HG03565 (cell line): ENCODE results near the gene ATP9B.
"Not testable (repeated sequence)": the region's sequence is repeated elsewhere in the genome, so short reads cannot be mapped to it uniquely, and the experiment has no call there.

ENCODE experiments used
- ATAC-seq: cut with Tn5 transposase; IDR thresholded peaks from one replicate; pipeline ENCODE4 v1.9.1; 2021; ENCODE audit warnings: mild to moderate bottlenecking, moderate library complexity; ENCODE audit not compliant: unreplicated experiment

The ATP9B gene

GRCh38 chr18:79275461-79275860 lies 206.3 kb downstream of the ATP9B start:
- ATAC-seq = peak; percentile 12

- peak; percentile 87 for ATAC-seq
Measured at GRCh38 chr18:79275992-79276391, 206.8 kb downstream of the ATP9B start.

- no peak for ATAC-seq
Measured at GRCh38 chr18:79278896-79279295, 209.7 kb downstream of the ATP9B start.

GRCh38 chr18:79283131-79283810 lies 214.1 kb downstream of the ATP9B start:
- ATAC-seq = no peak

- no peak for ATAC-seq
Measured at GRCh38 chr18:79283929-79284328, 214.7 kb downstream of the ATP9B start.

GRCh38 chr18:79285191-79285590 lies 216.0 kb downstream of the ATP9B start:
- ATAC-seq = not testable (repeated sequence)

GRCh38 chr18:79290409-79290808 lies 221.2 kb downstream of the ATP9B start:
- not testable (repeated sequence) for ATAC-seq

GRCh38 chr18:79290876-79291275 lies 221.7 kb downstream of the ATP9B start:
- no peak for ATAC-seq

GRCh38 chr18:79294235-79294634 lies 225.0 kb downstream of the ATP9B start:
- no peak for ATAC-seq

GRCh38 chr18:79299272-79299671 lies 230.1 kb downstream of the ATP9B start:
- no peak for ATAC-seq

GRCh38 chr18:79299711-79300110 lies 230.5 kb downstream of the ATP9B start:
- no peak for ATAC-seq

GRCh38 chr18:79300413-79300812 lies 231.2 kb downstream of the ATP9B start:
- no peak for ATAC-seq

GRCh38 chr18:79302120-79302519 lies 232.9 kb downstream of the ATP9B start:
- no peak for ATAC-seq

- ATAC-seq = no peak
Measured at GRCh38 chr18:79305911-79306310, 236.7 kb downstream of the ATP9B start.

GRCh38 chr18:79309614-79310358 lies 240.6 kb downstream of the ATP9B start:
- ATAC-seq = no peak

GRCh38 chr18:79314838-79315388 lies 245.7 kb downstream of the ATP9B start:
- no peak for ATAC-seq

GRCh38 chr18:79315596-79315995 lies 246.4 kb downstream of the ATP9B start:
- no peak for ATAC-seq

- ATAC-seq = no peak
Measured at GRCh38 chr18:79317703-79318102, 248.5 kb downstream of the ATP9B start.

GRCh38 chr18:79318142-79318673 lies 249.0 kb downstream of the ATP9B start:
- no peak for ATAC-seq

GRCh38 chr18:79320216-79320850 lies 251.1 kb downstream of the ATP9B start:
- no peak for ATAC-seq

GRCh38 chr18:79321625-79322405 lies 252.6 kb downstream of the ATP9B start:
- no peak for ATAC-seq
